ENCODE data around the gene B3GNT9.

The B3GNT9 gene, protein sequence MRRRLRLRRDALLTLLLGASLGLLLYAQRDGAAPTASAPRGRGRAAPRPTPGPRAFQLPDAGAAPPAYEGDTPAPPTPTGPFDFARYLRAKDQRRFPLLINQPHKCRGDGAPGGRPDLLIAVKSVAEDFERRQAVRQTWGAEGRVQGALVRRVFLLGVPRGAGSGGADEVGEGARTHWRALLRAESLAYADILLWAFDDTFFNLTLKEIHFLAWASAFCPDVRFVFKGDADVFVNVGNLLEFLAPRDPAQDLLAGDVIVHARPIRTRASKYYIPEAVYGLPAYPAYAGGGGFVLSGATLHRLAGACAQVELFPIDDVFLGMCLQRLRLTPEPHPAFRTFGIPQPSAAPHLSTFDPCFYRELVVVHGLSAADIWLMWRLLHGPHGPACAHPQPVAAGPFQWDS

DNA sequence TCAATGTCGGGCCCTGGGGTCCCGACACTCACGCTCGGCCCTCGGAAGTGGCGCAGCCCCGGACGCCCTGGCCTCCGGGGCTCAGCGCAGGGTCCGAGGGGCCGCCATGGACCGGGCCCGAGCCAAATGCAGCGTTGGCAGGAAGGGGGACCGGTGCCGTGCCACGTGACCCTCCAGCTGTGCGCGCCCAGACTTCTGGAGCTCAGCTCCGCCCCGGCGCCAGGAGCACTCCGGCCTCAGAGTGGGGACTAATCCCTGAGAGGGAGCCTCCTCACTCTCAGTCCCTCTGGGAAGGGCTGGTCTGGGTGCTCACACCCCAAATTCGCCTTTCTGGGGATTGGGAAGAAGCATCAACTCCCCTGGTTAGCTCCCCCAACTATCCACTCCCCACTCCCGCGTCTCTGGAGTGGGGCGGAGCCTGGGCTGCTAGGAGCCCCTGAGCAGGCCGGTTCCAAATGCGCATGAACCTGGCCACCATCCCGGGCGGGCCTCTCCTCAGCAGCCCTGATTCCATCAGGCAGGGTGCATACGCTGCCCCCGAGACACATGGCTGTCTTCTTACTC lies at the start of gene B3GNT9:
Gene B3GNT9 (minus strand): TSS at position 166 of the 564 bp plus-strand sequence. CDS start 513 bp downstream, outside the sequence.
- DNase-seq (ENCODE audit: low read depth), result no peak

DNA sequence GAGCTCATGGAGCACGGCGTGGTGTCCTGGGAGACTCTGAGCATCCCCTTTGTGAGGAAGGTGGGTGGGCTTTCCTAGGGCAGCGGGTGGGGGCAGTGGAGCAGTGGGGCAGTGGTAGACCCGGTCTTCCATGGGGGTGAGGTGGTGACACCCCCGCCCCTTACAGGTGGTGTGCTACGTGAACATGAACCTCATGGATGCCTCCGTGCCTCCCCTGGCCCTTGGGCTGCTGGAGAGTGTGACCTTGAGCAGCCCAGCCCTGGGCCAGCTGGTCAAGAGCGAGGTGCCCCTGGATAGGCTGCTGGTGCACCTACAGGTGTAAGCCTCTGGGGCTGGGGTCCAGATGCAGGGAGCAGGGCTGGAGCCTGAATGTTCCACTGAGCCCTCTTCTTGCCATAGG lies 49.7 kb upstream of the B3GNT9 start:
- DNase-seq (ENCODE audit: low read depth), result no peak

DNA sequence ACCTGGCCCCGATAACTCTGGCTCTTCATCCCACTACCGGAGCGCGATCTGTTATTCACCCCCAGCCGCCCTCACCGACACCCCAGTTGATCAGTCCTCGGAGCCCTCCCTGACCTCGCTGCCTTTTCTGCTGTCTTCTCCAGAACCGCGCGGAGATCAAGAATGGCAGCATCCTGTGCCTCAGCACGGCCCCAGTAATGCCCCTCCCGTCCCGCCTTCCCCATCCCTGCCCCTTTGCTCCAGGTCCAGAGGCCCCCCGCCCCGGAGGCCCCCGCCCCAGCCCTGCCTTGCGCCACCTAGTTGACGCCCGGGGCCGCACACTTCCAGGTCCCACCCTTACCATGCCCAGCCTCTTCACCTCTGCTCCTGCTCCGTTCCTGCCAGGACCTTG lies 49.0 kb upstream of the B3GNT9 start:
- no peak for DNase-seq (ENCODE audit: low read depth)

DNA sequence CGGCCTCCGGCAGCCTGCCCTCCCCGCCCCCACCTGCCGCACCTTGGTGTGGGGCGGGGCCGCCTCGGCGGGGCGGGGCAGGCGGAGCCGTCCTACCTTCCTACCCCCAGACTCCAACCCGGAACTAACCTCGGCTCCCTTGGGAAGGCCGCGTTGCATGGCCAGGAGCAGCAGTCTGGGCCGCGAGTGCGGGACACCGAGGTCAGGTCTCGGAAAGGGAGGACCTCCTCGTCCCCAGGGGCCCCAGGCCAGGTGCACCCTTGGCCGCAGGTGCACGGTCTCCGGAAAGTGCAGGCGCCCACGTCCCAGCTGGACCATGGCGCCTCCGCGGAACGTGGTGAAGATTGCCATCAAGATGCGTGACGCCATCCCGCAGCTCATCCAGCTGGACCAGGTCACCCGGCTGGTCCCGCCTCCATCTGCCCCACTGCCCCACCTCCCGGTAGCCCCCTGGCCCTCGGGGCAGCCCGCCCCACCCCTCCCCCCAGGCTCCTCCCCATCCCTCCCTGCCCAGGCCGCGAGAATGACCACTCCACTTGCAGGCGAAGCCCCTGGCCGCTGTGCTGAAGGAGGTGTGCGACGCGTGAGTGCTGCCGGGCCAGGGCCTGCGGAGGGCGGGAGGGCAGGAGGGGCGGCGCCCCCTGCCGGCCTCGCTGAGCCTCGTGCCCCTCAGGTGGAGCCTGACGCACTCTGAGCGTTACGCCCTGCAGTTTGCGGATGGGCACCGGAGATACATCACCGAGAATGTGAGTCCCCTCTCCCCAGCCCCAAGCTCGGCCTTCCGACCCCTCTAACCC lies 48.4 kb upstream of the B3GNT9 start, which contains the start of gene ELMO3:
Gene ELMO3 (plus strand): TSS at position 121 of the 797 bp plus-strand sequence. CDS start 196 bp downstream, at position 317.
- DNase-seq (ENCODE audit: low read depth), result no peak

DNA sequence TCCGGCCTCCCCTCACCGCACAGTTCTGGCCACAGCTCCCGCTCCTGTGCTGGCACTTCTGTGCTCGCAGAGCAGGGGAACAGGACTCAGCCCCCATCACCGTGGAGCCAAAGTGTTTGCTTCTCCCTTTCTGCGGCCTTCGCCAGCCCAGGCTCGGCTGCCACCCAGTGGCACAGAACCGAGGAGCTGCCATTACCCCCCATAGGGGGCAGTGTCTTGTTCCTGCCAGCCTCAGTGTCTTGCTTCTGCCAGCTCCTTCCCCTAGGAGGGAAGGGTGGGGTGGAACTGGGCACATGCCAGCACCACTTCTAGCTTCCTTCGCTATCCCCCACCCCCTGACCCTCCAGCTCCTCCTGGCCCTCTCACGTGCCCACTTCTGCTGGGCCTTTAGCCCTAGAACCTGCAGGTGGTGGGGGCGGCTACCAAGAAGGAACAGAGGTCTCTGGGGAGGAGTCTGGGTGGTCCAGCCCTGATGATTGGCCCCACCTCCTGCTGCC lies 47.5 kb upstream of the B3GNT9 start:
- no peak for DNase-seq (ENCODE audit: low read depth)

DNA sequence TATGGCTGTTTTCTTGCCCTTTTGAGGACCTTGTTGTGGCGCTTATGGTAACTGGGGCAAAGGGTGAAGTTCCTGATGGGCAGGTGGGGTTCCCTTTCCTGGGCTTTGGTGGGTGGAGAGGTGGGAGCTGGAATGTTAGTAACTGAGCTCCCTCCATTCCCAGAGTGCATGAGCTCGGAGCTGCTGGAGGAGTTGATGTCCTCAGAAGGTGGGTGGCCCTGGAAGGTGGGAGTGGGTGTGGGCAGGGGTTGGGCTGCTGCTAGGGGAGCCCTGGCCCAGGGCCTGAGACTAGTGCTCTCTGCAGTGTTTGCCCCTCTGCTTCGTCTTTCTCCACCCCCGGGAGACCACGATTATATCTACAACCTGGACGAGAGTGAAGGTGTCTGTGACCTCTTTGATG lies 46.9 kb upstream of the B3GNT9 start:
- no peak for DNase-seq (ENCODE audit: low read depth)

DNA sequence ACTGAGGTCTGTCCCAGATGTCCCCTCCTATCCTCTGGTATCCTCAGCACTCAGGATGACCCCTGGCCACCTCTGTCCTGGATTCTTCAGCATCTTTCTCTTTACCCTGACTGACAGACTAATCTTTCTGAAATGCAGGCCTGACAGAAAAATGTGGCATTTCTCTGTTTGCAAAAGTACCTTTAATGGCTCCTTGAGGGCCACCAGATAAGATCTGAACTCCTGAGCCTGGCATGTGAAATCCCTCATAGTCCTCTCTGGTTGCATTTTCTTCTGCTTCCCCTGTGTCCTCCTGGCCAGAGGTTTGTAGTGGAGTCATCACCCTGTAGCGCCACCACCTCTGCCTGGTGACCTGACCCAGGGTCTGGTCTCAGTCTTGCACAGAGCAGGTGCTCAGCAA lies 46.1 kb upstream of the B3GNT9 start:
- DNase-seq (ENCODE audit: low read depth), result no peak

DNA sequence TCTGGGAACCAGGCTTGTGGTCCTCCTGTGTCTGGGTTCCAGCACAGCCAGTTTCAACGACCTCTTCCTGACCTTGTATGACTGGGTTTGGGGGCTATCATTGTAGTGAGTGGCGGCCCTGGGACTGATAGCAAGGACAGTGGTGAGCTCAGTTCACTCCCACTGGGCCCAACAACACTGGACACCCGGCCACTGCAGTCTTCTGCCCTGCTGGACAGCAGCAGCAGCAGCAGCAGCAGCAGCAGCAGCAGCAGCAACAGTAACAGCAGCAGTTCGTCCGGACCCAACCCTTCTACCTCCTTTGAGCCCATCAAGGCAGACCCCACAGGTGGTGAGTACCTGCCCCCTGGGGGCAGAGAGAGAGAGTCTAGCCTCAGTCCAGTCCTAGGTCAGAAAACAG lies 44.9 kb upstream of the B3GNT9 start:
- DNase-seq (ENCODE audit: low read depth), result no peak

DNA sequence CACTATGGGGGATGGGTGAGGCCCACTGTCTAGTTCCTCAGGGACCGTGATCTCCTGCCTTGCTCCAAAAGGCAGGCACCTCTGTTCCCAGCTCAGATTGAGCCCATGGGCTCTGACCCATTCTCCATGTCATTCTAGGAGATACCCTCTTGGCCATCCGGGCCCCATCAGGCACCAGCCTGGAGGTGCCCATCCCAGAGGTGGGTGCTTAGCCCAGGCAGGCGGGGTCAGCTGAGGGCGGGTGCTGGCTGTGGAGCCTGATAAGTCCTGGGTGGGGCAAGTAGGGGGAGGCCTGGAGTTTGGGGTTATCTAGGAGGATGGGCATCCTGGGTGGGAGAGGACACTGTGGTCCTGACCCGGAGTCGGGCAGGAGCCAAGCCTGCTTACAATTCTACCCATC lies 43.5 kb upstream of the B3GNT9 start:
- no peak for DNase-seq (ENCODE audit: low read depth)

DNA sequence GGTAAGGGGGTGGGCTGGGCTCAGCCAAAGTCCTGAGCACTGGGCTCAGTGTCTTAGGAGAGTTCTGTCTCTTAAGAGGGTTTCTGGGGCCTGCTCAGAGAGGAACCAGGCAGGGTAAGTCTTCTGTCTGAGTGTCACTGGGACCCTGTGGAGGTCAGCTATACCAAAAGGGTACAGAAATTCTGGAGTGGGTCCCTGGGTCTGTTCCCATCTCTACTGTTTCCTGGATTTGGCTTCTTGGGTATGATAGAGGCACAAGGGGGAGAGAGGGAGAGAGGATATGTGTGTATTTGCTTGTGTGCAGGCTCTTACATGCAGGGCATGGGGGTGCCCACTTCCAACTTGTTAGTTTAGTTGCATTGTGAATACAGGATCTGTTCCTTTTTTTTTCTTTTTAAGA lies 42.7 kb upstream of the B3GNT9 start:
- no peak for DNase-seq (ENCODE audit: low read depth)

DNA sequence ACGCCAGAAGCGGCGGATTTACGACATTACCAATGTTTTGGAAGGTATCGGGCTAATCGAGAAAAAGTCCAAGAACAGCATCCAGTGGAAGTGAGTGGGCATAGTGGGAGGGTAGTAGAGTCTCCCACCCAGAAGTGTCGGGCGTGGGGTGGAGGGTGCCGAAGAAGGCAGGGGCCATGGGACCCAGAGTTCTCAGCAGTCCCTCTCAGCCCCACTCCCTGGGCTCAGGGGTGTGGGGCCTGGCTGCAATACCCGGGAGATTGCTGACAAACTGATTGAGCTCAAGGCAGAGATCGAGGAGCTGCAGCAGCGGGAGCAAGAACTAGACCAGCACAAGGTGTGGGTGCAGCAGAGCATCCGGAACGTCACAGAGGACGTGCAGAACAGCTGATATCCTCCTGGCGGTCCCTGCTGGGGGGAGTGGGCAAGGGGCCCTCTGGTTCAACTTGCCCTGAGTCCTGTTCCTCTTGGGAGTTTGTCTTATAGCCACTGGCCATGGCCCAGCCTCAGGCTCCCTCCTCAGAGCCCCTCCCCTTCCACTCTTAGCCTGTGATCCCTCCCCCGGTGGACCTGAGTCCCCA lies 42.1 kb upstream of the B3GNT9 start:
- no peak for DNase-seq (ENCODE audit: low read depth)

DNA sequence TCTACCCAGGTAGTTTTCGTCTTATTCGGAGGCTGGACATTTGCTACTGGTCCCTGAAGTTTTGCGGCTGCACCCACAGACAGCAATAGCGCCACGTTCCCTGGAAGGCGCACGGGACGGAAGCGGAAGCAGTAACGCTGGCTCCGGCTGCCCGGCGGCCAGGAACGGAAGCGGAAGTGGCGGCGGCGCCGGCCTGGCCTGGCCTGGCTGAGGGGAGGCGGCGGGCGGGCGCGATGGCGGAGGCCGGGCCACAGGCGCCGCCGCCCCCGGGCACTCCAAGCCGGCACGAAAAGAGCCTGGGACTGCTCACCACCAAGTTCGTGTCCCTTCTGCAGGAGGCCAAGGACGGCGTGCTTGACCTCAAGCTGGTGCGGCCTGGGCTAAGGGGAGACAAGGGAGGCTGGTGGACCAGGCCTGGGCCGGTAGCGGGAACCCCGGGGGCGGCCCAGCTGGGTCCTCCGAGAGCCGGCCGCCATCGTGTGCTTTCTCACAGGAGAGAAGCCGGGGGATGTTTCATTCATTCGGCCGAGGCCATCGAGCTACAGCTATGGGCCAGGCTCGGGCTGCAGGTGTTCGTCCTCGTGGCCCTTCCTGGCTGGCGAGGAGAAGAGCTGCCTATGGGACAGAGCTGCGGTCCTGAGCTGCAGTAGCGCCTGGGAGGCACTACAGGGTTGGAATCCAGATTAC lies 41.3 kb upstream of the B3GNT9 start, which contains the start of gene E2F4:
Gene E2F4 (plus strand): TSS at position 161 of the 687 bp plus-strand sequence. CDS start 73 bp downstream, at position 234.
- peak; percentile 79 for DNase-seq (ENCODE audit: low read depth)

DNA sequence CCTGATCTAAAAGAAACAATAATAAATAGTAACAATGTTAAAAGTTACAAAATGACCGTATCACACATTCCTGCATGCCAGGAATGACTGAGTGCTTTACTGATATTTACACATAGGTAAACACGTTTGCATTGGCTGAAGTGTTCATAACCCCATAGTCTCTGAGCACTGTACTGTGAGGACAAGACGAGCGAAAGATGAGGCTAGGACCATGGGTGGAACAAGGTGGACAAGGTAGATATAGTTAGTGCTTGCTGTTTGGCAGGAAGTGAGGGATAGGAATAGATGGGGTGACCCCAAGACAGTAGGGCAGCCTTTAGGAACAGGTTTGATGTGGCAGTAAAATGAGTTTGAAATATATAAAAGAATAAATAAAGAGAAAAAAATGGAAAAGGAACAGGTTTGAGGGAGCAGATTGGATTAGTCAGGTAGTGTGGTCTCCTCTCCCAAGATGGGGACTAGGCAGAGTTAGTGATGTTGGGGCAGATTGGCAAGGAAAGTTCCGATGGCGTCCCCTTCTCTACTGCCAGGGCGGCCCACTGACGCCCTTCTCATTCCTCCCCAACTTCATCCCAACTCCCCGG lies 40.7 kb upstream of the B3GNT9 start:
- no peak for DNase-seq (ENCODE audit: low read depth)

DNA sequence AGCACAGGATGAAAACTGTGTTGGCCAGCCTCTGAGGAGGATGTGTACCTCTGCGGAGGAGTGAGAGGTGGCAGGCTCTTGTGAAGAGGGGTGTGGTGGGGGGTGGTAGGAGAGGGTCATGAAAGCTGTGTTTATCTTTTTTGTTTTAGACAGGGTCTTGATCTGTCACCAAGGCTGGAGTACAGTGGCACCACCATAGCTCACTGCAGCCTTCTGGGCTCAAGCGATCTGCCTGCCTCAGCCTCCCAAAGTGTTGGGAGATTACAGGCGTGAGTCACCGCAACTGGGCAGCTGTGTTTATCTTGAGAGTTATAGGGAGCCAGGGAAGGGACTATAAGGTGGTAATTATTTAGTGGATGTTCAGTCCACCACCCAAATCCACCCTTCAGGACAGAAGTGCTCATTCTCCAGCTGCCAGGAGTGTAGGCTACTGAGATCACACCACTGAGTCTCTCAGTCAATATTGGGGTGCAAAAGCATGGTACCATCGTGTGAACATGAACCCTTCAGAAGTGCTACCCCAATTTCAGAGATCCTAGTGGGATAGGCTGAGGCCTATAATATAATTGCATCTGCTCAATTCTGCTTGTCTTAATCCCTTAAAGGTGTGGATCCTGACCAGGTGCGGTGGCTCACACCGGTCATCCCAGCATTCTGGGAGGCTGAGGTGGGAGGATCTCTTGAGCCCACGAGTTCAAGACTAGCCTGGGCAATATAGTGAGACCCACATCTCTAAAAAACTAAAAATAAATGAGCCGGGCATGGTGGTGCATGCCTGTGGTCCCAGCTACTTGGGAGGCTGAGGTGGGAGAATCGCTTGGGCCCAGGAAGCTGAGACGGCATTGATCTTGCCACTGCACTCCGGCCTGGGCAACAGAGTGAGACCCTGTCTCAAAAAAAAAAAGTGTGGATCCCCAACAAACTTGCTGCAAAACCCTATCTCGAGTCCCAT lies 39.9 kb upstream of the B3GNT9 start:
- no peak for DNase-seq (ENCODE audit: low read depth)

DNA sequence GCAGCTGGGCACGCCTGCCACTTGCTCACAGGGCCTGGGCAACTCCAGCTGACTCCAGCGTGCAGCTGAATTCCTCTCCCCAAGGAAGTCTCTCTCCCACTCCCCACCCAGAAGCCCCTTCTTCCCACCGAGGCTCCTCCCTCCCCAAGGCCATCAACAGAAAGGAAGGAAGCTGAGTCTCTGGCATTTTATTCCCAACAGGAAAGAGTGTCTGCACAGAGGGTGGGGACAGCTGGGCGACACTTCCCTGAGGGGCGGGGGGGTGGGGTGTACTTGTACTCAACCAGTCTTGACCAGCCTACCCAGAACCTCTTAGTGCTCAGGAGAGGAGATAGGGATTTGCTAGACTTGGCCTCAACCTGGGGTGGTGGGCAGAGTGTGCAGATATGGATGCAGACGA lies 39.2 kb upstream of the B3GNT9 start, which contains the start of gene EXOC3L1:
Gene EXOC3L1 (minus strand): TSS at position 96 of the 400 bp plus-strand sequence. CDS start 460 bp downstream, outside the sequence.
- no peak for DNase-seq (ENCODE audit: low read depth)

DNA sequence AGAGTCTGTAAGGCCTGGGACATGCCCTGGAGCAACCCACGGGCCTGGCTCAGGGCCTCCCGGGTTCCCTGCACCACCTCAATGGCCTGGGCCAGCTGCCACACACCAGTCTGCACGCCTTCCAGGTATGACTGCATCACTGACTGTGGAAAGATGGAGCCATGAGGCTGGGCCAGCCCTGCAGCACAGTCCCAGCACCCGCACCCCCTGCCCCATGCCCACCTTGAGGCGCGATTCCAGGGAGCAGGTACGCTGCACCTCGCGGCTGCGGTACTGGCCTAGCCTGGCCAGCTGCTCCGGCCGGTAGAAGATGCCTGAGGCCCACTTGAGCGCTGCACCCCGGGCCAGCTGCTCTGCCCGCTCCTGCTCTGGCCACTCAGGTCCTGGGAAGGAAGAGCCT lies 38.0 kb upstream of the B3GNT9 start:
- DNase-seq (ENCODE audit: low read depth), result no peak

DNA sequence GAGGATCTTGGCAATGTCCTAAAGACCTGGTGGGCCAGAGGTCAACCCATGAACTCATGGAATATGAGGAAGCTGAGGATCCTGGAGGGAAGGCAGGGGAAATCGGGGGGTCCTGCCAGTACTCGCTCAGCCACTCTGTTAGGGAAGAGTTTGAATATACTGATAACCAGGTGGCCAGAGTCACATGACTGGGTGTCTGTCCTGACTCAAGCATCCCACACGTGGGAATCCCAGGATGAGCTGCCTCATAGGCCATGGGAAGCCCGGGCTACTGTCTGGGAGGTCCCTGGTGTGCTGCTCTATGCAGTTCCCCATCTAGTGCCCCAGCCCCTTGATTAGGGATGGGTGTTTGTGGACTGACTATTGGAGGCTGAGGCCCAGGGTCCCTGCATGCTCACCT lies 37.5 kb upstream of the B3GNT9 start:
- DNase-seq (ENCODE audit: low read depth), result no peak

DNA sequence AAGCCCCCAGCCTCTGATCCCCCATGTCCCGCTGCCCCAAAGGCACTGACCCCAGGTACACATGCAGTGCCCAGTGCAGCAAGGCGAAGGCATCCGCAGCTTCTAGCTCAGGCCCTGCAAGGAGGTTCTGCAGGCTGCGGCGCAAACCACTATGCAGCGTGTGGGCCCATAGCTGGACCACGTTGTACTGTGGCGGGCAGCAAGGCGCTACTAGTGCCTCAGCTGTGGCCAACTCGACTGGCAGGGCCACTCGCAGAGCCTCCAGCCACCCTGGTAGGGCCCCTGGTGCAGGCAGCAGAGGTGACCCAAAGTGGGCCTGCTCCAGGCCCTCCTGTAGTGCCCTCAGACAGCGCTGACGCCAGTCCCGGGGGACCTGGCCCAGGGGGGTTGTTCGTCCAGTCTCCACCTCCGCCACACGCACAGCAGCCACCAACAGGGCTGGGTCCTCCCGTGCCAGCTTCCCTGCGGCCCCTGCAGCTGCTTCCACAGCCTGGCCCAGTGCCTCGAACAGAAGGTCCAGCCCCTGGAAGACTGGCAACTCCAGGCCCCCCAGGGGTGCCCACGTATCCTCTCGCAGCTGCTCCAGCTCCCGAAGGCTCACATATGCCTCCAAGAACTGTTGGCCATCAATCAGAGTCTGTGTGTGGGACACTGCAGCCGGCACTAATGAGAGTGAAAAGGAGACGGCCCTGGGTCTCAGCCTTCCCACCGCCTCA lies 36.5 kb upstream of the B3GNT9 start:
- DNase-seq (ENCODE audit: low read depth), result no peak

DNA sequence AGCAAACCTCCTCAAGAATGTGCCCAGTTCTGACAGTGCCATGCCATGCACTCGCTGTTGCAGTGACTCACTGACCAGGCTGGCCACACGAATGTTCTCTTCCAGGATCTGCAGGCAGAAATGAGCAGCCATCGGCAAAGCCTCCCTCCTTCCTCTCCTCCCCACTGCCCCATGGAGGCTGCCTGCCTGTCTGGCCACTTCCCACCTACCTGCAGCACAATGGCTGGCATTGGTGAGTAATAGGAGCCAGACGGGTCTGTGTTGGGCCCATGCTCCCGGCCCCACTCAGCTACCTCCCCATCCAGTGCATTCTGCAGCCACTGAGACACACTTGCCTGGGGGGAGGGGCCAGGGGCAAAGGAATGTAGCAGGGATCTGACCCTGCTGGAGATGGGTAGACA lies 35.8 kb upstream of the B3GNT9 start:
- DNase-seq (ENCODE audit: low read depth), result no peak

Data from stimulated activated CD8-positive, alpha-beta memory T cell treated with anti-CD3 and anti-CD28 coated beads, Interleukin-7, amount 100 ng/mL, for 24 hours (primary cell).